Neutrophil (primary cell): ENCODE data around the gene SYT10.
"Not testable (repeated sequence)": the region's sequence is repeated elsewhere in the genome, so short reads cannot be mapped to it uniquely, and the experiment has no call there.

Source experiments
- H3K27ac ChIP-seq: fragments of 200-600 bp; sonication (generic); 2 replicates; pipeline ENCODE4 v1.5.1; 2016; ENCODE audit warnings: mild to moderate bottlenecking, moderate library complexity
- H3K27me3 ChIP-seq: fragments of 200-600 bp; sonication (generic); 2 replicates; pipeline ENCODE4 v1.6.0; 2016; ENCODE audit warnings: mild to moderate bottlenecking
- H3K36me3 ChIP-seq: fragments of 200-600 bp; sonication (generic); 2 replicates; pipeline ENCODE4 v1.5.1; 2017
- H3K4me1 ChIP-seq, 2 experiments: fragments of 200-600 bp in 1 of 2; sonication (generic) in 1 of 2; 1 replicate in 1 of 2; 2 replicates in 1 of 2; pipeline versions ENCODE4 v1.5.1 to v1.6.1; 2013 to 2016; ENCODE audit warnings: low read depth in 1 of 2, low read length in 1 of 2, mild to moderate bottlenecking in 1 of 2, moderate library complexity in 1 of 2; ENCODE audit not compliant: control insufficient read depth in 1 of 2, insufficient read depth in 1 of 2
- H3K4me3 ChIP-seq, 2 experiments: fragments of 200-600 bp in 1 of 2; sonication (generic) in 1 of 2; 1 replicate in 1 of 2; 2 replicates in 1 of 2; pipeline ENCODE4 v1.5.1; 2013 to 2016; ENCODE audit warnings: low read depth in 1 of 2, low read length in 1 of 2, mild to moderate bottlenecking in 1 of 2, moderate library complexity in 1 of 2
- H3K9me3 ChIP-seq: fragments of 200-600 bp; sonication (generic); 2 replicates; pipeline ENCODE4 v1.5.1; 2016
- TF ChIP-seq, protein P1 (sequence below): fragments of 200-600 bp; sonication (generic); IDR thresholded peaks from 2 replicates; pipeline ENCODE4 v1.5.1; 2016; ENCODE audit warnings: antibody characterized with exemption

SYT10 gene

DNA sequence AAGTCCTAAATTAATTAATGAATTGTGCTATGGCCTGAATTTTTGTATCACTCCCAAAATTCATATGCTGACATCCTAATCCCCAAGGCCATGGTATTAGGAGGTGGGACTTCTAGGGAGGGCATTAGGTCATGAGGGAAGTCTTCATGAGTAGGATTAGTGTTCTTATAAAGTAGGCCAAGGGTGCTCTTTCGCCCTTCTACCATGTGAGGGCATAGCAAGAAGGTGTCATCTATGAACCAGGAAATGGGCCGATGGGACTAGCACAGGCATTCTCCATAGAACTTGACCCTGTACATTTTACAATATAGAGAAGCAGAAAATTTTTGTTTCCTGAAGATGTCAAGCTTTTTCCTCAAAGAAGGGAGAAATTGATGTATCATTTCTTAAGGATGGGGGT lies 12.5 kb downstream of the SYT10 start:
- Histone ChIP-seq H3K27me3 (no peaks in the 10 kb centered on the region), H3K9me3 (no peaks in the 10 kb centered on the region), H3K27ac (no peak overlapping the region), H3K36me3 (no peaks in the 10 kb centered on the region), H3K4me3 (no peak overlapping the region), H3K4me1 (no peaks in the 10 kb centered on the region)
- TF ChIP-seq, protein P1, sequence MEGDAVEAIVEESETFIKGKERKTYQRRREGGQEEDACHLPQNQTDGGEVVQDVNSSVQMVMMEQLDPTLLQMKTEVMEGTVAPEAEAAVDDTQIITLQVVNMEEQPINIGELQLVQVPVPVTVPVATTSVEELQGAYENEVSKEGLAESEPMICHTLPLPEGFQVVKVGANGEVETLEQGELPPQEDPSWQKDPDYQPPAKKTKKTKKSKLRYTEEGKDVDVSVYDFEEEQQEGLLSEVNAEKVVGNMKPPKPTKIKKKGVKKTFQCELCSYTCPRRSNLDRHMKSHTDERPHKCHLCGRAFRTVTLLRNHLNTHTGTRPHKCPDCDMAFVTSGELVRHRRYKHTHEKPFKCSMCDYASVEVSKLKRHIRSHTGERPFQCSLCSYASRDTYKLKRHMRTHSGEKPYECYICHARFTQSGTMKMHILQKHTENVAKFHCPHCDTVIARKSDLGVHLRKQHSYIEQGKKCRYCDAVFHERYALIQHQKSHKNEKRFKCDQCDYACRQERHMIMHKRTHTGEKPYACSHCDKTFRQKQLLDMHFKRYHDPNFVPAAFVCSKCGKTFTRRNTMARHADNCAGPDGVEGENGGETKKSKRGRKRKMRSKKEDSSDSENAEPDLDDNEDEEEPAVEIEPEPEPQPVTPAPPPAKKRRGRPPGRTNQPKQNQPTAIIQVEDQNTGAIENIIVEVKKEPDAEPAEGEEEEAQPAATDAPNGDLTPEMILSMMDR = no peak

DNA sequence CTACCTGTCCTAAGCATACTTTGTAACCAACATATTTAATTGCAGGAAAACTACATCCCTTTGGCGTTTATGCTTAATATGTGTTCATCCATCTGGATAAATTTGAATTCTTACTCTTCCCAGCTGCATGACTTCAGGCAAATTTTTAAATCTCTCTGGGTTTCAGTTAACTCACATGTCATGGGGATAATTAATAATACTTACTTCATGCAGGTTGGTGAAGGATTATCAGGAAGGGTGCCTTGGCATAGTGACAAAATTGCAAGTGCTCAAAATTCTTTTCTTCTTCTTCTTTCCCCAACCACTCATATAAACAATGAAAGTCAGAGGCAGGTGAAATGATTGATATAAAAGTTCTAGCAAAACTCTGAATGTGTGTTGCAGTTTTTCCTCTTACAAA lies 15.9 kb downstream of the SYT10 start:
- Histone ChIP-seq H3K36me3 (no peaks in the 10 kb centered on the region), H3K9me3 (no peaks in the 10 kb centered on the region), H3K4me3 (no peak overlapping the region), H3K4me1 (no peaks in the 10 kb centered on the region), H3K27ac (no peak overlapping the region), H3K27me3 (no peaks in the 10 kb centered on the region)
- TF ChIP-seq, protein P1 = no peak

DNA sequence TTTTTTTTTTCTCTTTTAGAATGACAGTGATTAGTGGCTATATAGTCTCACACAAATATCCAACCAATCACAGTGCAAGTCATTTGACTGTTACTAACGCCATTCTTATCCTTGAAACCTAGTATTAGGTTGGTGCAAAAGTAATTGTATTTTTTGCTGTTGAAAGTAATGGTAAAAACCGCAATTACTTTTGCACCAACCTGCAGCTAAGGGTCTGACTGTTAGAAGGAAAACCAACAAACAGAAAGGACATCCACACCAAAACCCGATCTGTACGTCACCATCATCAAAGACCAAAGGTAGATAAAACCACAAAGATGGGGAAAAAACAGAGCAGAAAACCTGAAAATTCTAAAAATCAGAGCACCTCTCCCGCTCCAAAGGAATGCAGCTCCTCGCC lies 27.2 kb downstream of the SYT10 start:
- H3K9me3 ChIP-seq, H3K27me3 ChIP-seq, H3K36me3 ChIP-seq, H3K27ac ChIP-seq, H3K4me1 ChIP-seq, H3K4me3 ChIP-seq: not testable (repeated sequence)

DNA sequence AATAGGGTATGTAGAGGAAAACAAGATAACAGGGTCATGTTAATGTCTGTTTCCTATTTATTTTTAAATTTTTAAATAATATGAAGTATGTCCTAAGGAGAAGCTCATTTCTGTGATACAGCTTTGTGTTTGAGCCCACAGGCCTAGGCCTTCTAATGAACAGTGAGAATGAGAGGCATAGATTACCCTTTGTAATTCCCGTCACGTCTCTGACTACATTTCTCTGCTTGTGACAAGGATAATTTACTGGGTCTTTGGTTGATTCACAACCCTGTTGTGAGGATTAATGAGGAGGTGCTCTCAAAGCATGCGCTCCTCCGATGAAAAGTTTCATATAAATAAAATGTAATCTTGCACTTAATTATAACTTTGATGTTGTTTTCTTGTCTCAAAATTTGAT lies 56.1 kb downstream of the SYT10 start:
- H3K4me1 ChIP-seq = no peaks in the 10 kb centered on the region
- TF ChIP-seq, protein P1 = no peak
- no peaks in the 10 kb centered on the region for H3K36me3 ChIP-seq
- no peaks in the 10 kb centered on the region for H3K9me3 ChIP-seq
- no peak overlapping the region for H3K4me3 ChIP-seq
- no peak overlapping the region for H3K27ac ChIP-seq
- no peaks in the 10 kb centered on the region for H3K27me3 ChIP-seq

DNA sequence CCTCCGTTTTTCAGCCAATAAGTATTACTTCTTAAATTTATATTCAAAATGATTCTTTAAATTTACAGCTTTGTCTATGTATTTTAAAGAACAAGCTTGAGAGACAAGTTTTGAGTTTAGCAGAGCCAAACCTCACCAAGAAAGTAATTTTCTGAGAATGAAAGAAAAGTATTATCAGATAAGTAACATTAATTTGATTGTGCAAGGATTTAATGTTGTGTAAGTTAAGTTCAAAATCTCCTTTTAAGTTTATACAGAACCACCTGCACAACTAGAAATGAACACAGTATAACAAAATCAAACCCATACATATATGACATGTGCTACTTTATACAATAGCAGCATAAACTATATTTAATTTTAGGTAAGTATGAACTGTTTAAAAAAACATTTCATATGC lies 63.5 kb downstream of the SYT10 start:
- no peak overlapping the region for H3K27ac ChIP-seq
- no peaks in the 10 kb centered on the region for H3K4me1 ChIP-seq
- H3K36me3 ChIP-seq = no peaks in the 10 kb centered on the region
- no peaks in the 10 kb centered on the region for H3K9me3 ChIP-seq
- no peaks in the 10 kb centered on the region for H3K27me3 ChIP-seq
- no peak overlapping the region for H3K4me3 ChIP-seq
- TF ChIP-seq, protein P1 = no peak

DNA sequence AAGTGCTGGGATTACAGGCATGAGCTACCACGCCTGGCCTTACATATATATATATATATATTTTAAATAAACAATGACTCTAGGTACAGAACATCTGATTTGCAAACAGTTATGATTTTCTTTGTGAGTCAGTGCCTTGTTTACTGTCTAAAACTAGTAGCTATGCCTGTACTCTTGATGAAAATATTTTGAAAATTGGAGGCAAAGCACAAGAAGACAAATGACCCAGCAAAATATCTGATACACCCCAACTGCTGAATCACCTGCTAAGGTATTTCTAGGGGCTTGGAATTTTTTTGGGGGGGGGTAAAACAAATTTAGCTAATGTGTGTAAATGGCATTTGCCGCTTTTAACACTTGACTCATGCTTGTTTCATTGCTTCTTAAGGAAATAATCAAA lies 69.3 kb downstream of the SYT10 start:
- no peak overlapping the region for H3K4me3 ChIP-seq
- no peaks in the 10 kb centered on the region for H3K4me1 ChIP-seq
- no peaks in the 10 kb centered on the region for H3K9me3 ChIP-seq
- TF ChIP-seq, protein P1 = no peak
- H3K27ac ChIP-seq = no peak overlapping the region
- no peaks in the 10 kb centered on the region for H3K27me3 ChIP-seq
- H3K36me3 ChIP-seq = no peaks in the 10 kb centered on the region
